ENCODE measurements around the gene RPL10A. TPM values are rescaled to one million over a fixed set of nuclear protein-coding genes. Genes with fewer than 3 reads are reported as not detected.
A peak's percentile ranks its signal among the peaks of the same experiment; 100 is the strongest.
"Not testable (repeated sequence)": the region's sequence is repeated elsewhere in the genome, so short reads cannot be mapped to it uniquely, and the experiment has no call there.

RPL10A gene
- total RNA-seq = 100 to 1,000 TPM; 691 to 715 TPM
- long read RNA-seq, transcript RPL10A-203 (5 exons, 1,069 nt) = minor isoform, 13 of 142 reads
- long read RNA-seq, transcript RPL10A-201 (6 exons, 716 nt) = major isoform, 92 of 142 reads
- long read RNA-seq, partial matches to known transcripts = 13 of 142 reads
- long read RNA-seq, other reads (novel, unspliced or antisense) = 18 of 142 reads

- intact Hi-C loops (cut with DNase I) = no loop called here
These were observed at the start of gene RPL10A for GRCh38 chr6:35468181-35468979. RPL10A (plus strand) TSS chr6:35468401; CDS start chr6:35468435, 34 bp downstream.

GRCh38 chr6:35419417-35419816, 48.8 kb upstream of the RPL10A start:
- intact Hi-C loops (cut with DNase I) = no loop called here
- ATAC-seq = no peak

More at GRCh38 chr6:35468181-35468979, at the start of gene RPL10A:
- ATAC-seq (peak; percentile 86 to 92), DNase-seq (peak; percentile 95)

GRCh38 chr6:35419961-35420360, 48.2 kb upstream of the RPL10A start:
- DNase-seq (no peak), ATAC-seq (no peak)
- intact Hi-C loops (cut with DNase I) = no loop called here

More at GRCh38 chr6:35419417-35419816, 48.8 kb upstream of the RPL10A start:
- no peak for DNase-seq

- DNase-seq (no peak), ATAC-seq (no peak)
- intact Hi-C loops (cut with DNase I) = no loop called here
These were observed 42.9 kb upstream of the RPL10A start for GRCh38 chr6:35425284-35425683.

- ATAC-seq (peak; percentile 27 to 51), DNase-seq (no peak)
- intact Hi-C loops (cut with DNase I) = no loop called here
These were observed 42.1 kb upstream of the RPL10A start for GRCh38 chr6:35426074-35426473.

GRCh38 chr6:35427435-35427834, 40.8 kb upstream of the RPL10A start:
- intact Hi-C loops (cut with DNase I) = no loop called here
- DNase-seq = no peak
- no peak for ATAC-seq

- no peak for ATAC-seq
- no peak for DNase-seq
- intact Hi-C loops (cut with DNase I) = no loop called here
These were observed 40.3 kb upstream of the RPL10A start for GRCh38 chr6:35427851-35428321.

- no peak for DNase-seq
These were observed 39.6 kb upstream of the RPL10A start for GRCh38 chr6:35428421-35429149.

GRCh38 chr6:35429463-35429862, 38.7 kb upstream of the RPL10A start:
- intact Hi-C loops (cut with DNase I) = no loop called here
- DNase-seq (no peak), ATAC-seq (no peak)

More at GRCh38 chr6:35428421-35429149, 39.6 kb upstream of the RPL10A start:
- intact Hi-C loops (cut with DNase I) = no loop called here
- no peak for ATAC-seq

- DNase-seq (no peak), ATAC-seq (no peak)
- intact Hi-C loops (cut with DNase I) = no loop called here
These were observed 35.9 kb upstream of the RPL10A start for GRCh38 chr6:35432291-35432690.

- intact Hi-C loops (cut with DNase I); DNase-seq: not testable (repeated sequence)
These were observed 35.5 kb upstream of the RPL10A start for GRCh38 chr6:35432702-35433101.

GRCh38 chr6:35435074-35435837, 32.9 kb upstream of the RPL10A start:
- peak; percentile 63 to 79 for ATAC-seq
- intact Hi-C loops (cut with DNase I) = loop anchor here in 1 of 2 donors (5.0 kb wide), 1 partner anchor 143 kb away; no protein-coding TSS in a partner anchor
- DNase-seq = peak; percentile 36

More at GRCh38 chr6:35432702-35433101, 35.5 kb upstream of the RPL10A start:
- not testable (repeated sequence) for ATAC-seq

GRCh38 chr6:35436071-35436857, 31.9 kb upstream of the RPL10A start:
- intact Hi-C loops (cut with DNase I) = loop anchor here in 1 of 2 donors (5.0 kb wide), 1 partner anchor 144 kb away; no protein-coding TSS in a partner anchor
- ATAC-seq (no peak), DNase-seq (no peak)

- not testable (repeated sequence) for ATAC-seq
These were observed 29.7 kb upstream of the RPL10A start for GRCh38 chr6:35438378-35439065.

GRCh38 chr6:35439308-35439707, 28.9 kb upstream of the RPL10A start:
- ATAC-seq (no peak), DNase-seq (no peak)
- intact Hi-C loops (cut with DNase I) = loop anchor here in 1 of 2 donors (5.0 kb wide), 1 partner anchor 147 kb away; no protein-coding TSS in a partner anchor

More at GRCh38 chr6:35438378-35439065, 29.7 kb upstream of the RPL10A start:
- intact Hi-C loops (cut with DNase I) = loop anchor here in 1 of 2 donors (5.0 kb wide), 1 partner anchor 146 kb away; no protein-coding TSS in a partner anchor
- DNase-seq = not testable (repeated sequence)

- peak; percentile 88 to 91 for ATAC-seq
- intact Hi-C loops (cut with DNase I) = no loop called here
- DNase-seq = peak; percentile 37
These were observed 27.0 kb upstream of the RPL10A start for GRCh38 chr6:35441205-35441604.

GRCh38 chr6:35441642-35442041, 26.6 kb upstream of the RPL10A start:
- DNase-seq (no peak), ATAC-seq (peak in 1 of 2 donors; percentile 17)
- intact Hi-C loops (cut with DNase I) = no loop called here

Data from left cardiac atrium (tissue), 4 donors.